GM12875 (cell line): ENCODE data around the gene OTUB2.

Experiments
- H3K4me3 ChIP-seq: one replicate; pipeline ENCODE4 v1.5.1; 2011; ENCODE audit warnings: low read depth, low read length, control low read depth
- TF ChIP-seq, protein P1 (sequence below): IDR thresholded peaks from 2 replicates; pipeline ENCODE4 v1.5.1; 2011; ENCODE audit warnings: low read depth, mild to moderate bottlenecking, control low read depth, inconsistent platforms, low read length, moderate library complexity, borderline replicate concordance; ENCODE audit not compliant: insufficient read depth

Gene OTUB2

DNA sequence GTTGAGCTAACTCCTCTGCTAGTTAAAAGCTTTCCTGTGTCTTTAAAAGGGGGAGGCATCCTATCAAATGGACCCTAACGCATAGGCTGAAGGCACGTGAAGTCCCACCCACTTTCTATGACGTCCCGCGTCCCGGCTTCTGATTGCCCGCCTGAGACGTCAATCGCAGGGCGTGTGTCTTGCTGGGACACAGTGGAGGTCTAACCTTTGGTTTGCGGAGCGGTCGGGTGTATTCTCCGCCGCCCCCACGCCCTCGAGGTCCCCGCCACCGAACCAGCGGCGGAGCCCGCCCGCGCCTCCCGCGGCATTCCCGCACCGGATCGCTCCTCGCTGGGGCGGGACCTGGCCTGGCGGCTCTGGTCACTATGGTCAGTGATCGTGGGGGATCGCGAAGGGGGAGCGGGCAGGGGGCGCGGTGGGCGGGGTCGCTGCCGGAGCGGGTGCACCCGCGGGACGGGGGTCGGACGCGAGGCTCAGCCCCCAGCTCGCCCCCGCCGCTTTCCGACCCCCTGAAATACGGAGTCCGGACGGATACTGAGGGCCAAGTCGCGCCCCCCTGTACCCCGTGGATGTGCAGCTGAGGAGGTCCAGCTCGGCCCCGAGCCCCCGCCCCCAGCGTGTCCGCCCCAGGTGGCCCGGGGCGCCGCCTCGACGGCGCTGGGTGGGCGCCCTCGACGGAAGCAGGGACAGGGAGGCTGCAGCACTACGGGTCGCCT, at the start of gene OTUB2:
TSS of gene OTUB2 (plus strand) at position 168 of the 716 bp plus-strand sequence. CDS start at position 366, 198 bp downstream.
- TF ChIP-seq, protein P1, sequence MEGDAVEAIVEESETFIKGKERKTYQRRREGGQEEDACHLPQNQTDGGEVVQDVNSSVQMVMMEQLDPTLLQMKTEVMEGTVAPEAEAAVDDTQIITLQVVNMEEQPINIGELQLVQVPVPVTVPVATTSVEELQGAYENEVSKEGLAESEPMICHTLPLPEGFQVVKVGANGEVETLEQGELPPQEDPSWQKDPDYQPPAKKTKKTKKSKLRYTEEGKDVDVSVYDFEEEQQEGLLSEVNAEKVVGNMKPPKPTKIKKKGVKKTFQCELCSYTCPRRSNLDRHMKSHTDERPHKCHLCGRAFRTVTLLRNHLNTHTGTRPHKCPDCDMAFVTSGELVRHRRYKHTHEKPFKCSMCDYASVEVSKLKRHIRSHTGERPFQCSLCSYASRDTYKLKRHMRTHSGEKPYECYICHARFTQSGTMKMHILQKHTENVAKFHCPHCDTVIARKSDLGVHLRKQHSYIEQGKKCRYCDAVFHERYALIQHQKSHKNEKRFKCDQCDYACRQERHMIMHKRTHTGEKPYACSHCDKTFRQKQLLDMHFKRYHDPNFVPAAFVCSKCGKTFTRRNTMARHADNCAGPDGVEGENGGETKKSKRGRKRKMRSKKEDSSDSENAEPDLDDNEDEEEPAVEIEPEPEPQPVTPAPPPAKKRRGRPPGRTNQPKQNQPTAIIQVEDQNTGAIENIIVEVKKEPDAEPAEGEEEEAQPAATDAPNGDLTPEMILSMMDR: no peak
- H3K4me3 ChIP-seq: peak within 1 kb of the TSS; percentile 50

GRCh38 chr14:93976477-93977057, 49.6 kb upstream of the OTUB2 start, which contains the start of gene ASB2:
ASB2 (minus strand) TSS chr14:93976570; CDS start chr14:93964539, 12,031 bp downstream.
- peak within 1 kb of the TSS; percentile 12 for H3K4me3 ChIP-seq
- TF ChIP-seq, protein P1: no peak

GRCh38 chr14:93977171-93977570, 49.0 kb upstream of the OTUB2 start:
- H3K4me3 ChIP-seq: peak overlapping the region; percentile 12
- TF ChIP-seq, protein P1: no peak

DNA sequence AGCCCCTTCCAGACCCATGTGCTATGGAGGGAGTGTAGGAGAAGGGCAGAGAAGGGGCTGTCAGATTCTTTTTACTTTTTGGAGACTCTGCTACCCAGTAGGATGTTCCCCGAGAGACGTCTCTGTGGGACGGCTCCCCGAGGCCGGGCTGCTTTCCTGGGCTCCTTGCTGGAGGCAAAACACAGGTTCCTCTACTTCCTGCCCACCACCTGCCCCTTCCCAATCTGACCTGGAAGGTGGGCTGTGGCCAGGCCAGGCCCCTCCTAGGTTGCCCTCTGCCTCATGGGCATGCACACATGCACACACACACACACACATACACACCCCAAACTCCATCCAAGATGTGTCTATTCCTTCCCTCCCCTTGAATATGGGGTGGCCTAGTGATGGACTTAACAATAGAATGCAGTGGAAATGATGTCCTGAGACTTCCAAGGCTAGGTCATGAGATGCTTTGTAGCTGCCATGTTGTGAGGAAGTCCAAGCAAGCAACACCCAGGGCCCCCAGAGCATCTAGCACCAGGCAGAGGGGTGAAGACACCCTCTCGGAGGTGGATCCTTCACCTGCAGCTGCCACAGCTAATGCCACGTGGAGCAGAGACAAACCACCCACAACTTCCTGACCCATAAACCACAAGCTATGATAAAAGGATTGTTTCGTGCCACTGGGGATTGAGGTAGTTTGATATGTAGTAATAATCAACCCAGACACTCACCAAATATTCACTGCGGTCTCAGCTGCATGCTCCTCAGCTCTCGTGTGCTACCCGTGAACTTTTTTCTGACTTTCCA, 48.2 kb upstream of the OTUB2 start:
- TF ChIP-seq, protein P1: no peak
- no peak overlapping the region for H3K4me3 ChIP-seq

DNA sequence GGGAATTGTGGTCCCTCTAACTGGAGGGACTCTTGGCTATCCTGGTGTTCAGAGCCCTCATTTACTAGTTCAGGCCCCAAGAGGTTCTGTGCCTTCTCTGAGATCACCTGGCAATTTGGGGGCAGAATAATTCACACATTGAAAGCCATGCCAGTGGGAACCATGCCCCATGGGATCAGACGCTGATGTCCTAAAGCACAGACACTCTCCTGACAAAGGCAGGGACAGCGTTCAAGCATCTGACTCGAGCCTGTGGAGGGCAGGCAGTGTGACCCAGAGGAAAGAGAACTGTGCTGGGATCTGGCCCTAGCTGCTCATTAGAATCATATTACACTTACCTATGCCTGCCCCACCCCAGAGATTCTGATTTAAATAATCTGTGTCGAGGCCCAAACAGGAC, 47.4 kb upstream of the OTUB2 start:
- H3K4me3 ChIP-seq: no peak overlapping the region
- TF ChIP-seq, protein P1: no peak

DNA sequence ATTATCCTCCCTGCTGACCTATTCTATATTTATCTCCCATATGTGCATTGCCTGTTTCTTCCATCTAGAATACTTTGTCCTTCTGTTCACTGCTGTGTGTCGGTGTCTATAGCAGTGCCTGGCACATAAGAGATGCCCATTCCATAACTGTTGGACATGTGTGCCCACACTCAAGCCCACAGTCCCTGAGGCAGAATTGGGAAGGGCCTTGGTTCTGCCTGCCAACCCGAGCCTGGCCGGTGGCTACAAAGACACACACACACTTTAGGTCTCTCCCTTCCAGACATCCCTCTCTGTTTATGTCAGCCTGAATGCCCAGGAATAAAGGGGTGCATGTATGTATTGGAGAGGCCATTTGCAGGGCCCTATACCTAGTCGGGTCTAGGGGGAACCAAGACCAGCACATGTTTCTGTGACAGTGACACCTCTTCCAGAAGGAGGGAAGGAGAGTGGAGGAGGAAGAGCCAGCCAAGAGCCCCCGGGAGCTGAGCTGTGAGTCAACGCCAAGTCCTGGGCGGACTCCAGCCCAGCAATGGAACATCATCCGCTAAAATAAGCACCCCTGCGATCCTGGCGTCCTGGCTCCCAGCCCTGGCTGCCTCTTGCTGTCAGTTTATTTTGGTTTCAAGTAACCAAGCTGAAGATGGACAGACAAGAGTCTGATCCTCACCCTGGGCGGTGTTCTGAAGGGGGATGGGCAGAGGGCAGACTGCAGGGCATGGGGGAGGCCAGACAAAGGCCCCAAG, 45.5 kb upstream of the OTUB2 start:
- TF ChIP-seq, protein P1: no peak
- no peak overlapping the region for H3K4me3 ChIP-seq
